Vagina (tissue), 2 donors: ENCODE measurements around the gene POT1.

Experiments
- CTCF ChIP-seq, 3 experiments: fragments of 450-650 bp in 2 of 3; fragments of 200-600 bp in 1 of 3; sonication (generic) in 1 of 3; IDR thresholded peaks; one replicate each; pipeline ENCODE4 v1.5.1; 2017 to 2019; ENCODE audit warnings: antibody characterized with exemption in 3 of 3, mild to moderate bottlenecking in 2 of 3, moderate library complexity in 2 of 3
- POLR2AphosphoS5 ChIP-seq, 2 donors: sonication (generic); formaldehyde crosslinking; IDR thresholded peaks; one replicate each; pipeline ENCODE4 v1.9.0; 2017; ENCODE audit warnings: antibody characterized with exemption in 2 of 2, mild to moderate bottlenecking in 2 of 2, low read depth in 1 of 2; ENCODE audit not compliant: insufficient read depth in 1 of 2

GRCh38 chr7:124956160-124956559, 26.5 kb upstream of the POT1 start:
- TF ChIP-seq CTCF (IDR thresholded peaks at IDR 0.05) (no peak), POLR2AphosphoS5 (IDR thresholded peaks at IDR 0.05; ENCODE audit: insufficient read depth in 1 of 2, low read depth in 1 of 2) (no peak)
